HG02642 (cell line): Measurements from ENCODE around the gene APBB1IP.
"Not testable (repeated sequence)": the region's sequence is repeated elsewhere in the genome, so short reads cannot be mapped to it uniquely, and the experiment has no call there.

Source experiments
- ATAC-seq: cut with Tn5 transposase; IDR thresholded peaks from one replicate; pipeline ENCODE4 v1.9.1; 2021; ENCODE audit warnings: mild to moderate bottlenecking; ENCODE audit not compliant: unreplicated experiment, poor library complexity

Gene APBB1IP

GRCh38 chr10:26437637-26438461 is at the start of gene APBB1IP:
APBB1IP (plus strand) TSS chr10:26438341; CDS start chr10:26492327, 53,986 bp downstream.
- peak; percentile 66 for ATAC-seq

DNA sequence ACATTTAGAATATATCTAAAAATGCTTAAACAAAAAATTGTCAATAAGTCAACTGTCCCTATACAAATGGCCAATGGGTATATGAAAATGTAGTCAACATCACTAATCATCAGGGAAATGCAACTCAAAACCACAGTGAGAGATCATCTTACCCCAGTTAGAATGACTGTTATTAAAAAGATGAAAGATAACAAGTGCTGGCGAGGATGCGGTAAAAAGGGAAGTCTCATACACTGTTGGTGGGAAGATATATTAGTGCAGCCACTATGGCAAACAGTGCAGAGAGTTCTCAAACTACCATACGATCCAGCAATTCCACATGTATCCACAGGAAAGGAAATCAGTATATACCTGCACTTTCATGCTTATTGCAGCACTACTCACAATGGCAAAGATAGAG is 48.6 kb upstream of the APBB1IP start:
- ATAC-seq, result no peak

DNA sequence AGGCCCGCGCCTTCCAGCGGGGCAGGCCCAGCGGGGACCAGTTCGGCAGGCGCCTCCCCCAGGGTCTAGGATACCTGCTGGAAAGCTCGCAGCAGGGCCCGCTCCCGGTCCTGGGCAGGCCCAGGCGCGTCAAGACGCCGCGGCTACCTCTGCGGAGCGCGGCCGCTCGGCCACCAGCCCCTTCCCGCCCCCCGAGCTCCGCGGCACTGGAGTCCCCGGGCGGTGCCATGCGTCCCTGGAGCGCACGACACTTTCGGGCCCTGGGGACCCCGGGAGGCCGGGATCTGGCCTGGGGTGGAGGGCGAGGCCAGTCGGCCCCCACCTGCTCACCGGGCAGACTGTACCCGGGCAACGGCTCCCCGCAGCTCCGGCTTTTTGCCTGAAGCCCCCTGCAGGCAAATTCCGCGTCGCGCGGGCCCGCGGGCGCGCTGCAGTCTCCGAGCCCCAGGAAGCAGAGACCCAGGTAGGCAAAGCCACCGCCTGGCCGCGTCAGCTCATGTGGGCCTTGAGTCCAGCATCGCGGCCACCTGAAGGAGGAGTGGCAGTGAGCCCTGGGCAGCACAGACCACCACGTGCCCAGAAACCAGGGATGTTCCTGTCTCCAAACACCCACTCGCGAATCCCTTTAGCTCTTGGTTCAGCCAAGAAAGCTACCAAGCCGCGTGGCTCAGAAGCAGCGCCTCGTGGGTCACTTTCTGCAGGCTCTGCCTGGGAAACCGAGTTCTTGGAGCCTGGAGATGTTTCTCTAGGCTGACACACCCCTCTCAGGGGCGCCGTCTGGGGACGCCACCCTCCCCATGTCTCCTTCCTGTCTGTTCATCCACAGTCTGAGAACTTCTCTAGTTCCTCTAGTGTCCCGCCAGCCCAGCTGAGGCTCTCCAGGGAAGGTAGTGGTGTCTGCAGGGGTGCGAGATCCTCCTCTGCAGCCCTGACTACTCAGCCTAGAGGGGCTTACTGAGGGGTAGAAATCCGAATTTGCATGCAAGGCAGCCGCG is 46.1 kb upstream of the APBB1IP start:
- no peak for ATAC-seq

DNA sequence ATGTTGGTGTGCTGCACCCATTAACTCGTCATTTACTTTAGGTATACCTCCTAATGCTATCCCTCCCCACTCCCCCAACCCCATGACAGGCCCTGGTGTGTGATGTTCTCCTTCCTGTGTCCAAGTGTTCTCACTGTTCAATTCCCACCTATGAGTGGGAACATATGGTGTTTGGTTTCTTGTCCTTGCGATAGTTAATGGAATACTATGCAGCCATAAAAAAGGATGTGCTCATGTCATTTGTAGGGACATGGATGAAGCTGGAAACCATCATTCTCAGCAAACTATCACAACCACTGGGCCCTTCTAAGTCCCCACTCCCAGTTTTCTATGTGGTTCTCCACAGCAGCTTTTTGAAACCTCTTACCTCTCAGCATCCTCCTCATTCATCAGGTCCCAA is 39.8 kb upstream of the APBB1IP start:
- not testable (repeated sequence) for ATAC-seq

DNA sequence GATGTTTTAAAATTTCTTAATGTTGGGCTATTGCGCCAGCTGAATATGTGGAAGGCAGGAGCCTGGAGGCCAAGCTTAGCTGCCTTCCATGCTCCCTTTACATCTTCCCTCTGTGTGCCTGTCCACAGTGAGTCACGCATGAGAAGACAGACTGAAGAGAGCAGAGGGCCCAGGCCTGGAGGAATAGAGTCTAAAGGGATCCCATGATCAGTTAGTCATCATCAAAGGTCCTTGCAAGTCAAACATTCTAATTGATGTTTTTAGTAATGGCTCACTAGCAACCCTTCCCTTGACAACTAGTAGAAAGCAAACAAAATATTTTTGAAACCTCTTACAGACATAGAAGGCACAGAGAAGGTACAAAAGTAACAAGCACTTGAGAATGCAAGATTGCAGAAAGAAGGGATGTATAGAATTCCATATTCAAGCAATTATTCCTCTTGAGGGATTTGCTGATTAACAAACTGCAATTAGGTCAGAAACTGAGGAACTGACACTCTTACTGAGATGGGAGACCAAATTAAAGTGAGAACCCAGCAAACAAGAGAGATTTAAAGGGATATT is 30.7 kb upstream of the APBB1IP start:
- no peak for ATAC-seq

- ATAC-seq, result peak; percentile 57
Measured at GRCh38 chr10:26408858-26409494, 29.2 kb upstream of the APBB1IP start.

GRCh38 chr10:26410356-26410755 is 27.8 kb upstream of the APBB1IP start:
- ATAC-seq, result no peak

GRCh38 chr10:26412932-26413331 is 25.2 kb upstream of the APBB1IP start:
- ATAC-seq, result no peak

GRCh38 chr10:26413375-26413774 is 24.8 kb upstream of the APBB1IP start:
- no peak for ATAC-seq

- ATAC-seq, result no peak
Measured at GRCh38 chr10:26417136-26417535, 21.0 kb upstream of the APBB1IP start.

GRCh38 chr10:26422977-26423376 is 15.2 kb upstream of the APBB1IP start:
- no peak for ATAC-seq

- no peak for ATAC-seq
Measured at GRCh38 chr10:26423722-26424121, 14.4 kb upstream of the APBB1IP start.

DNA sequence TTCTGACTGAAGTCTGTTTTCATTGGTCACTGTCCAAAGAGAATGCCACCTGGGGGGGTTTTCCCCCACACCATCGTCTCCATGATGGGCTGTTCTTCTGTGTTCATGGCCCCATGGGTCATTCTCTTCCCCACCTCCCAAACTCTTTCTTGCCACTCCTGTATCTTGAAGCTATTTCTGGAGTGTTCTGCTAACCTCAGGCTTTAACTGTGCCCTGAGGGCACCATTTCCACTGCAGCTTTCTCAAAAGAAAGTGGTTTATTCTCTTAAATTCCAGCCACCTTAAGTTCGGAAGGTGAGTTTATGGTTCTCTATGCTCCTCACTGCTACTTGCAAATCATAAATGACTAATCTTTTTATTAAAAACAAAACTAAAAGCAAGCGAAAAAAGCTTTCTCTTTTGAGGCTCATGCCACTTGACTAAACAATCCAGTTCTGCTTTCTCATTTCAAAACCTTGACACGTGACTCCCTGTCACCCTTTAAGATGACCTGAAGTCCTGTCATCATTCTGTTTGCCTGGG is 7.4 kb upstream of the APBB1IP start:
- peak; percentile 87 for ATAC-seq

- no peak for ATAC-seq
Measured at GRCh38 chr10:26432938-26433337, 5.2 kb upstream of the APBB1IP start.

GRCh38 chr10:26435852-26436251 is 2.3 kb upstream of the APBB1IP start:
- no peak for ATAC-seq

GRCh38 chr10:26436848-26437247 is 1.3 kb upstream of the APBB1IP start:
- ATAC-seq, result no peak

GRCh38 chr10:26438534-26439341 is 597 bp downstream of the APBB1IP start:
- peak; percentile 73 for ATAC-seq

DNA sequence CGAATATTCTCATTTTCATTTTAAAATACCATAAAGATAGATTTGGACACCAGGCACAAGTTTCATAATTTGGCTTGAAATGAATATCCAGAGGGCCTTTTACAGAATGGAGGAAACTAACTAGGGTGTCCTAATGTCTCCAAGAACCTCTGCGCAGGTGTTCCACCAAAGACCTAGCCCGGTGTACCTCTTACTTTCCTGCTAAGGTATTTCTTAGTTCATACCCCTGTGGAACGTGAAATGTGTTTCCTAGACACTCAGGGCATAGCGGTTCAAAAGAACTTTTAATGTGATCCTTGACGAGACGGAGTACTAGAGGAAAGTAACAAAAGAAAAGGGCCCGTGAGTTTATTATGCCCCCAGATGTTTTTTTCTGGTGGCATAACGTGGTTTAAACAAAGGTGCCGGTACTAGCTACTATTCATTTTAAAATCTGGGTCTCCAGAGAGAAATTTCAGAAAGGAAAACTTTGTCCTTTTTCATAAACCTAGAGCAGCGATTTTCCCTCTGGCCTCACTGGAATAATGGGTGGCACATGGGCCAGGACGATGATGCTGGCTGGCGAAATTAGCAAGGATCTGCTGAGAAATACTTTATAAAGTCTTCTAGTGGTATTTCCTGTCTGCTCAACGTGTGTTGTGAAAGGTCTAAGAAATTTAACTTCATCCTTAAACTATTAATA is 1.4 kb downstream of the APBB1IP start:
- no peak for ATAC-seq

DNA sequence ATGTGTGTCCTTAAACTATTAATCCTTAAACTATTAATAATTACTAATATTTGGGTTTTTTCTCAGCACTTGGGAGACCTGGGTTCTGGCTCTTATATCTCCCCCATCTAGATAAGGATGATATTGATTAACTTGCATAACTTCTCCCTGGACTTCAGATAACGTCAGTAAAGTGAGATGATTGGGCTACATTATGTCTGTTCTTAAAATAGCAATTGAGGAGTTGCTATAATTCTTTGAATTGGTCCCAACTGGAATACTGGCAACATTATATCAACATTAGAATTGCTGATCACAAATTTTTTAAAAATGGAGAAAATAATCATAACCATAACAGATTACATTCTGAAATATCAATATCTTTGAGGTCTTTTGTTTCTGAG is 1.9 kb downstream of the APBB1IP start:
- no peak for ATAC-seq
